ENCODE results near the gene EVPL.

DNA sequence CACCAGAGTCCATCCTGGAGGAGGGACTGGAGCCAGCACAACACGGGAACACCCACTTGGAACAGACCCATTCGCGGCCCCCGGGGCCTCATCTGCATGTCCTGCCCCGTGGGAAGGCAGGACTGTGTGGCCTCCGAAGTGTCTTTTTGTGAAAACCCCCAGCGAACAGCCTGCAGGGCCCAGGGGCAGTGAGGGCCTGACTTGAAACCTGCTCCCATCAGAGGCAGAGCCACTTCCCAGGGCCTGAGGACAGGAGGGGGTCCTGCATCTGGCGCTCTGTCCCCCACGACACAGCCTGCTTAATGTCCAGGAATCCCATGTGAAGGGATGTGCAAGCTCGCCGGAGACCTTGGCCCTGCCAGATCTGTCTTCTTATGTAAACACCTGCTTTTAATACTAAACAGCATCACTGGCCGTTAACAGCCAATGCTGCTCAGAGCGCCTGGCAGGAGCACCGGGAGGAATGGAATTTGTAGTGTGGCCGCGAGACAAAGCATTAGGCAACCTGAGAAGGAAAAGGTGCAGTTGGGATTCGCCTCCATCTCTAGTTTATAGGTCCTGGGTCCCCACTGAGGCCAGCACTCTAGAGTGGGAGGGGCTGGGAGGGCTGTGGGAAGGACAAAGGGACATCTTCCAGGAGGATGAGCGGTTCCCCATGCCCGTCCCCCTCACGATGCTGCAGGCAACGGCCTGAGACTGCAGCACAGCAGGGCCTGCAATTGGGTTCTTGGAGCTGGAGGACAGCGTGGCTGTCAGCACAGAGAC, 9.6 kb upstream of the EVPL start:
- TF ChIP-seq, protein P1, sequence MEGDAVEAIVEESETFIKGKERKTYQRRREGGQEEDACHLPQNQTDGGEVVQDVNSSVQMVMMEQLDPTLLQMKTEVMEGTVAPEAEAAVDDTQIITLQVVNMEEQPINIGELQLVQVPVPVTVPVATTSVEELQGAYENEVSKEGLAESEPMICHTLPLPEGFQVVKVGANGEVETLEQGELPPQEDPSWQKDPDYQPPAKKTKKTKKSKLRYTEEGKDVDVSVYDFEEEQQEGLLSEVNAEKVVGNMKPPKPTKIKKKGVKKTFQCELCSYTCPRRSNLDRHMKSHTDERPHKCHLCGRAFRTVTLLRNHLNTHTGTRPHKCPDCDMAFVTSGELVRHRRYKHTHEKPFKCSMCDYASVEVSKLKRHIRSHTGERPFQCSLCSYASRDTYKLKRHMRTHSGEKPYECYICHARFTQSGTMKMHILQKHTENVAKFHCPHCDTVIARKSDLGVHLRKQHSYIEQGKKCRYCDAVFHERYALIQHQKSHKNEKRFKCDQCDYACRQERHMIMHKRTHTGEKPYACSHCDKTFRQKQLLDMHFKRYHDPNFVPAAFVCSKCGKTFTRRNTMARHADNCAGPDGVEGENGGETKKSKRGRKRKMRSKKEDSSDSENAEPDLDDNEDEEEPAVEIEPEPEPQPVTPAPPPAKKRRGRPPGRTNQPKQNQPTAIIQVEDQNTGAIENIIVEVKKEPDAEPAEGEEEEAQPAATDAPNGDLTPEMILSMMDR (IDR thresholded peaks at IDR 0.05): no peak
- peak; percentile 40 for TF ChIP-seq EP300 (IDR thresholded peaks at IDR 0.05)
- no peak for TF ChIP-seq POLR2A (IDR thresholded peaks at IDR 0.05)

Data from stomach (tissue), 4 donors.